ENCODE measurements around the gene SPRYD4. TPM values are rescaled to one million over a fixed set of nuclear protein-coding genes. Genes with fewer than 3 reads are reported as not detected.
A peak's percentile ranks its signal among the peaks of the same experiment; 100 is the strongest.

Gene SPRYD4
- total RNA-seq, 4 donors from 2014 or later: 2.4 to 3.1 (median 2.8) TPM

GRCh38 chr12:56518570-56518969 lies 50.2 kb downstream of the SPRYD4 start:
- TF ChIP-seq EP300 (IDR thresholded peaks at IDR 0.05) (no peak), POLR2A (IDR thresholded peaks at IDR 0.05) (no peak), CTCF (IDR thresholded peaks at IDR 0.05) (no peak)
- WGBS, 2 donors: 54 to 56% methylated on average over 2 of the region's 2 CpGs
- peaks cover 0 to 49% (median 8%) of the 10 kb centered on the region in 4 donors for H3K4me1 ChIP-seq
- H3K36me3 ChIP-seq: no peaks in the 10 kb centered on the region
- H3K27ac ChIP-seq: peak overlapping the region in 1 of 4 donors; percentile 6
- DNase-seq (ENCODE audit: low spot score in 2 of 2): no peak
- no peak overlapping the region for H3K4me3 ChIP-seq
- H3K27me3 ChIP-seq: no peaks in the 10 kb centered on the region
- no peaks in the 10 kb centered on the region for H3K9me3 ChIP-seq

- H3K27ac ChIP-seq: peak overlapping the region; percentile 81 to 97 (median 92)
- H3K36me3 ChIP-seq: no peaks in the 10 kb centered on the region
- H3K27me3 ChIP-seq: no peaks in the 10 kb centered on the region
- TF ChIP-seq POLR2A (IDR thresholded peaks at IDR 0.05): no peak
- WGBS, 2 donors: 53 to 69% methylated on average over 3 of the region's 3 CpGs
- DNase-seq (ENCODE audit: low spot score in 2 of 2): no peak
- no peaks in the 10 kb centered on the region for H3K9me3 ChIP-seq
- peaks cover 0 to 56% (median 11%) of the 10 kb centered on the region in 4 donors for H3K4me1 ChIP-seq
- H3K4me3 ChIP-seq: peak overlapping the region in 1 of 4 donors; percentile 67
These were observed 51.7 kb downstream of the SPRYD4 start for GRCh38 chr12:56520048-56520447.

- H3K36me3 ChIP-seq: no peaks in the 10 kb centered on the region
- no peak for DNase-seq (ENCODE audit: low spot score in 2 of 2)
- TF ChIP-seq CTCF (IDR thresholded peaks at IDR 0.05) (no peak), EP300 (IDR thresholded peaks at IDR 0.05) (no peak), POLR2A (IDR thresholded peaks at IDR 0.05) (no peak)
- no peaks in the 10 kb centered on the region for H3K27me3 ChIP-seq
- H3K4me3 ChIP-seq: peak overlapping the region in 1 of 4 donors; percentile 67
- H3K4me1 ChIP-seq: peaks cover 0 to 61% (median 14%) of the 10 kb centered on the region in 4 donors
- H3K27ac ChIP-seq: peak overlapping the region; percentile 81 to 97 (median 92)
- H3K9me3 ChIP-seq: no peaks in the 10 kb centered on the region
- WGBS, 2 donors: 30 to 36% methylated on average over 1 of the region's 1 CpG
These were observed 52.1 kb downstream of the SPRYD4 start for GRCh38 chr12:56520506-56520905.

- 35 to 44% methylated on average over 8 of the region's 8 CpGs for WGBS, 2 donors
- no peak for DNase-seq (ENCODE audit: low spot score in 2 of 2)
- Histone ChIP-seq H3K9me3 (no peaks in the 10 kb centered on the region), H3K27ac (peak overlapping the region; percentile 81 to 97 (median 92)), H3K4me1 (peaks cover 0 to 68% (median 14%) of the 10 kb centered on the region in 4 donors), H3K27me3 (no peaks in the 10 kb centered on the region), H3K4me3 (peak overlapping the region; percentile 40 to 67 (median 48)), H3K36me3 (no peaks in the 10 kb centered on the region)
- TF ChIP-seq POLR2A (IDR thresholded peaks at IDR 0.05) (no peak), EP300 (IDR thresholded peaks at IDR 0.05) (no peak), CTCF (IDR thresholded peaks at IDR 0.05) (no peak)
These were observed 52.8 kb downstream of the SPRYD4 start for GRCh38 chr12:56521209-56521589.

GRCh38 chr12:56521590-56522371 lies 53.4 kb downstream of the SPRYD4 start, which contains the start of gene RBMS2:
Gene RBMS2, plus strand, starts transcription at chr12:56521820. Its CDS starts 204 bp downstream, at chr12:56522024.
- Histone ChIP-seq H3K36me3 (no peaks in the 10 kb centered on the region), H3K27ac (peak within 1 kb of the TSS; percentile 81 to 97 (median 92)), H3K9me3 (no peaks in the 10 kb centered on the region), H3K4me3 (peak within 1 kb of the TSS; percentile 40 to 67 (median 48)), H3K27me3 (no peaks in the 10 kb centered on the region), H3K4me1 (peaks cover 0 to 73% (median 14%) of the 10 kb centered on the region in 4 donors)
- peak; percentile 68 to 84 for DNase-seq (ENCODE audit: low spot score in 2 of 2)
- 0 to 2% methylated on average over 15 of the region's 15 CpGs for WGBS, 2 donors
- TF ChIP-seq EP300 (IDR thresholded peaks at IDR 0.05) (peak; percentile 26 to 76), POLR2A (IDR thresholded peaks at IDR 0.05) (peak in 1 of 2 donors; percentile 59), CTCF (IDR thresholded peaks at IDR 0.05) (peak in 1 of 5 experiments; percentile 23)

Data from tibial nerve (tissue), 4 donors.